ENCODE data around the gene NAA38.

NAA38 gene

DNA sequence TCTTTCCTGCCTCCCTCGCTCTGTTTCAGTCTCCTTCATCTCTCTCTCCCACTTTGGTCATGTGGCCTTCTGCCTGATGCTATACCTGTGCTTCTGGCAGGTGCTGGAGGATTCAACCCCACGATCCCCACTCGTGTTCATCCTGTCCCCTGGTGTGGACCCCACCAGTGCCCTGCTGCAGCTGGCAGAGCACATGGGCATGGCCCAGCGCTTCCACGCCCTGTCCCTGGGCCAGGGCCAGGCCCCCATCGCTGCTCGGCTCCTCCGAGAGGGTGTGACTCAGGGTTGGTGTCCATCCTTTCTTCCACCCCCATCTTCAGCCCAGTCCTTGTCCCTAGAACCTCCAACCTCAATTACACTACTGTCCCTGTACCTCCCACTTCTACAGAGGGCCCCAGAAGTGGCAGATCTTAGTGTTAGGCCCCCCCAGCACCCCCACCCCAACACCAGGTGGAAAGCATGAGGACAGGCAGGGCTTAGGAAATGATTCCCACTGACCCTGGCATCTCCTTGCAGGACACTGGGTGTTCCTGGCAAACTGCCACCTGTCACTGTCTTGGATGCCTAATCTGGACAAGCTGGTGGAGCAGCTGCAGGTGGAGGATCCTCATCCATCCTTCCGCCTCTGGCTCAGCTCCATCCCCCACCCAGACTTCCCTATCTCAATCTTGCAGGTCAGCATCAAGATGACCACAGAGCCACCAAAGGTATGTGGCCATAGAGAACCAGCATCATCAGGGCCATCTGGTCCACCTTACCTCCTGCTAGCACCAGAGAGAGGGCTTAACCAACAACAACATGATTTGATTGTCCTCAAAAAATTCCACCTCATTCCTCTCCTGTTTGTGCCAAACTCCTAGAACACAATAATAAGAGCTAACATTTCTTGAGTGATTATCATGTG is 33.1 kb downstream of the NAA38 start:
- Histone ChIP-seq H3K9ac (ENCODE audit: low read depth in 1 of 2, low read length in 2 of 2) (no peak overlapping the region), H3K9me3 (ENCODE audit: control insufficient read depth in 1 of 2, low read length in 2 of 2) (no peaks in the 10 kb centered on the region), H3K36me3 (ENCODE audit: control insufficient read depth in 1 of 2, insufficient read depth in 2 of 2, low read length in 2 of 2) (no peaks in the 10 kb centered on the region), H3K4me3 (ENCODE audit: low read depth in 1 of 2, low read length in 2 of 2) (no peak overlapping the region), H3K27me3 (ENCODE audit: control insufficient read depth in 1 of 2, insufficient read depth in 2 of 2, low read length in 2 of 2) (peaks cover 0 to 4% of the 10 kb centered on the region in 2 donors), H3K27ac (ENCODE audit: low read depth, low read length) (no peak overlapping the region), H3K4me1 (ENCODE audit: control insufficient read depth in 1 of 2, insufficient read depth in 2 of 2, low read length in 2 of 2) (peaks cover 0 to 5% of the 10 kb centered on the region in 2 donors)

- Histone ChIP-seq H3K9ac (ENCODE audit: low read depth in 1 of 2, low read length in 2 of 2) (no peak overlapping the region), H3K4me3 (ENCODE audit: low read depth in 1 of 2, low read length in 2 of 2) (no peak overlapping the region), H3K36me3 (ENCODE audit: control insufficient read depth in 1 of 2, insufficient read depth in 2 of 2, low read length in 2 of 2) (no peaks in the 10 kb centered on the region), H3K9me3 (ENCODE audit: control insufficient read depth in 1 of 2, low read length in 2 of 2) (no peaks in the 10 kb centered on the region), H3K27ac (ENCODE audit: low read depth, low read length) (no peak overlapping the region), H3K4me1 (ENCODE audit: control insufficient read depth in 1 of 2, insufficient read depth in 2 of 2, low read length in 2 of 2) (peaks cover 0 to 5% of the 10 kb centered on the region in 2 donors), H3K27me3 (ENCODE audit: control insufficient read depth in 1 of 2, insufficient read depth in 2 of 2, low read length in 2 of 2) (peaks cover 0 to 4% of the 10 kb centered on the region in 2 donors)
Observed at GRCh38 chr17:7823581-7824001, 33.8 kb downstream of the NAA38 start.

- Histone ChIP-seq H3K9ac (ENCODE audit: low read depth in 1 of 2, low read length in 2 of 2) (no peak overlapping the region), H3K27me3 (ENCODE audit: control insufficient read depth in 1 of 2, insufficient read depth in 2 of 2, low read length in 2 of 2) (peaks cover 0 to 4% of the 10 kb centered on the region in 2 donors), H3K27ac (ENCODE audit: low read depth, low read length) (no peak overlapping the region), H3K36me3 (ENCODE audit: control insufficient read depth in 1 of 2, insufficient read depth in 2 of 2, low read length in 2 of 2) (no peaks in the 10 kb centered on the region), H3K4me1 (ENCODE audit: control insufficient read depth in 1 of 2, insufficient read depth in 2 of 2, low read length in 2 of 2) (peaks cover 0 to 5% of the 10 kb centered on the region in 2 donors), H3K9me3 (ENCODE audit: control insufficient read depth in 1 of 2, low read length in 2 of 2) (no peaks in the 10 kb centered on the region), H3K4me3 (ENCODE audit: low read depth in 1 of 2, low read length in 2 of 2) (no peak overlapping the region)
Observed at GRCh38 chr17:7822126-7822525, 35.2 kb downstream of the NAA38 start.

DNA sequence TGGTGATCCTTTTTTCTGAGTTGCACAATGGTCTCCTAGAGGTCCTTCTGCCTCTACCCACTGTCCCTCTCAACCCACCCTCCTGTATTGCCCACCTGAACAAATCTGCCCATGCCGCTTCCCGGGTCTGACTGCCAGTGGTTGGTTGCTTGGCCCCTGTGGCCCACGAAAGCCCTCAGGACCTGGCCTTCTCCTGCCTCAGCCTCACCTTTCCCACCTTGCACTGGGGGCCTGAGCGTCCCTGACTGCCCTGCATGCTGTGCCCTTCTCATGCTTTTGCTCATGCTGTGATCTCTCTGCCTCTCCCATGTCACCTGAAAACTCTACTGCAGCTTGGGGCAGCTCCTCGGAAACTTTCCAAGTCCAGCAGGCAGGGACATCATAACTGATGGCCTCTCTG is 37.1 kb downstream of the NAA38 start:
- H3K27me3 ChIP-seq (ENCODE audit: control insufficient read depth in 1 of 2, insufficient read depth in 2 of 2, low read length in 2 of 2) = peaks cover 0 to 4% of the 10 kb centered on the region in 2 donors

DNA sequence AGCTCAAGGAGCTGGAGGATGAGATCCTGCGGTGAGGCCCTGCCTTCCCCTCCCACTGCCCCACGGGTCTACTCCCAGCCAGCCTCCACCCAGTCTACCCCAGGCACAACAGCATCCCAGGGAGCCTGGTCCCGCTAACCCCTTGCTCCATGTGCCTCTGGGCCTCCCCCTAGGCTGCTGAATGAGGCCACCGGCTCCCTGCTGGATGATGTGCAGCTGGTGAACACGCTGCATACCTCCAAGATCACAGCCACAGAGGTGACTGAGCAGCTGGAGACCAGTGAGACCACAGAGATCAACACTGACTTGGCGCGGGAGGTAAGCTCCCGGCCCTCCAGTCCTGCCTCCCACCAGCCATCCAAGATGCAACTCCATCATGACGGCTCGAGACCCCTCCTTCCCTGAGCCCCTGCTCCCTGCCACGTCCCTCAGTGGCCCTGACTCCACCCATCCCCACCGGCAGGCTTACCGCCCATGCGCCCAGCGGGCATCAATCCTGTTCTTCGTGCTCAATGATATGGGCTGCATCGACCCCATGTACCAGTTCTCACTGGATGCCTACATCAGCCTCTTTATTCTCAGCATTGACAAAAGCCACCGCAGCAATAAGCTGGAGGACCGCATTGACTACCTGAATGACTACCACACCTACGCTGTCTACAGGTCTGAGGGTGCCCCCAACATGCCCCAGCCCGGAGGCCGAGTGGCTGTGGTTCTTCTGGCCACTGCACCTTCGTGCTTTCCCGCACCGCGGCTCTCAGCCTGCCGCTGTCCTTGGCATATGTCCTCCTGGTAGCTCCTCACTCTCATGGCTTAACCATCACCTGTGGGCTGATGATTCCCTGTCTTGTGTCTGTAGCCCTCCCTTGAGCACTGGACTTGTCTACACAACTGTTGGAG is 38.4 kb downstream of the NAA38 start:
- no peak overlapping the region for H3K27ac ChIP-seq (ENCODE audit: low read depth, low read length)
- no peaks in the 10 kb centered on the region for H3K36me3 ChIP-seq (ENCODE audit: control insufficient read depth in 1 of 2, insufficient read depth in 2 of 2, low read length in 2 of 2)
- no peak overlapping the region for H3K9ac ChIP-seq (ENCODE audit: low read depth in 1 of 2, low read length in 2 of 2)
- H3K27me3 ChIP-seq (ENCODE audit: control insufficient read depth in 1 of 2, insufficient read depth in 2 of 2, low read length in 2 of 2) = peaks cover 0 to 4% of the 10 kb centered on the region in 2 donors
- H3K9me3 ChIP-seq (ENCODE audit: control insufficient read depth in 1 of 2, low read length in 2 of 2) = no peaks in the 10 kb centered on the region
- H3K4me3 ChIP-seq (ENCODE audit: low read depth in 1 of 2, low read length in 2 of 2) = no peak overlapping the region
- no peaks in the 10 kb centered on the region for H3K4me1 ChIP-seq (ENCODE audit: control insufficient read depth in 1 of 2, insufficient read depth in 2 of 2, low read length in 2 of 2)

More for the DNA sequence above, 37.1 kb downstream of the NAA38 start:
- no peak overlapping the region for H3K4me3 ChIP-seq (ENCODE audit: low read depth in 1 of 2, low read length in 2 of 2)
- H3K27ac ChIP-seq (ENCODE audit: low read depth, low read length) = no peak overlapping the region
- no peaks in the 10 kb centered on the region for H3K9me3 ChIP-seq (ENCODE audit: control insufficient read depth in 1 of 2, low read length in 2 of 2)
- H3K36me3 ChIP-seq (ENCODE audit: control insufficient read depth in 1 of 2, insufficient read depth in 2 of 2, low read length in 2 of 2) = no peaks in the 10 kb centered on the region
- H3K4me1 ChIP-seq (ENCODE audit: control insufficient read depth in 1 of 2, insufficient read depth in 2 of 2, low read length in 2 of 2) = no peaks in the 10 kb centered on the region
- H3K9ac ChIP-seq (ENCODE audit: low read depth in 1 of 2, low read length in 2 of 2) = no peak overlapping the region

GRCh38 chr17:7818026-7818425 is 39.3 kb downstream of the NAA38 start:
- H3K4me3 ChIP-seq (ENCODE audit: low read depth in 1 of 2, low read length in 2 of 2) = no peak overlapping the region
- no peaks in the 10 kb centered on the region for H3K36me3 ChIP-seq (ENCODE audit: control insufficient read depth in 1 of 2, insufficient read depth in 2 of 2, low read length in 2 of 2)
- no peak overlapping the region for H3K27ac ChIP-seq (ENCODE audit: low read depth, low read length)
- H3K4me1 ChIP-seq (ENCODE audit: control insufficient read depth in 1 of 2, insufficient read depth in 2 of 2, low read length in 2 of 2) = no peaks in the 10 kb centered on the region
- H3K27me3 ChIP-seq (ENCODE audit: control insufficient read depth in 1 of 2, insufficient read depth in 2 of 2, low read length in 2 of 2) = no peaks in the 10 kb centered on the region
- no peak overlapping the region for H3K9ac ChIP-seq (ENCODE audit: low read depth in 1 of 2, low read length in 2 of 2)
- no peaks in the 10 kb centered on the region for H3K9me3 ChIP-seq (ENCODE audit: control insufficient read depth in 1 of 2, low read length in 2 of 2)

- Histone ChIP-seq H3K9me3 (ENCODE audit: control insufficient read depth in 1 of 2, low read length in 2 of 2) (no peaks in the 10 kb centered on the region), H3K36me3 (ENCODE audit: control insufficient read depth in 1 of 2, insufficient read depth in 2 of 2, low read length in 2 of 2) (no peaks in the 10 kb centered on the region), H3K27me3 (ENCODE audit: control insufficient read depth in 1 of 2, insufficient read depth in 2 of 2, low read length in 2 of 2) (no peaks in the 10 kb centered on the region), H3K9ac (ENCODE audit: low read depth in 1 of 2, low read length in 2 of 2) (no peak overlapping the region), H3K4me3 (ENCODE audit: low read depth in 1 of 2, low read length in 2 of 2) (no peak overlapping the region), H3K27ac (ENCODE audit: low read depth, low read length) (no peak overlapping the region), H3K4me1 (ENCODE audit: control insufficient read depth in 1 of 2, insufficient read depth in 2 of 2, low read length in 2 of 2) (no peaks in the 10 kb centered on the region)
Observed at GRCh38 chr17:7817643-7817964, 39.8 kb downstream of the NAA38 start.

DNA sequence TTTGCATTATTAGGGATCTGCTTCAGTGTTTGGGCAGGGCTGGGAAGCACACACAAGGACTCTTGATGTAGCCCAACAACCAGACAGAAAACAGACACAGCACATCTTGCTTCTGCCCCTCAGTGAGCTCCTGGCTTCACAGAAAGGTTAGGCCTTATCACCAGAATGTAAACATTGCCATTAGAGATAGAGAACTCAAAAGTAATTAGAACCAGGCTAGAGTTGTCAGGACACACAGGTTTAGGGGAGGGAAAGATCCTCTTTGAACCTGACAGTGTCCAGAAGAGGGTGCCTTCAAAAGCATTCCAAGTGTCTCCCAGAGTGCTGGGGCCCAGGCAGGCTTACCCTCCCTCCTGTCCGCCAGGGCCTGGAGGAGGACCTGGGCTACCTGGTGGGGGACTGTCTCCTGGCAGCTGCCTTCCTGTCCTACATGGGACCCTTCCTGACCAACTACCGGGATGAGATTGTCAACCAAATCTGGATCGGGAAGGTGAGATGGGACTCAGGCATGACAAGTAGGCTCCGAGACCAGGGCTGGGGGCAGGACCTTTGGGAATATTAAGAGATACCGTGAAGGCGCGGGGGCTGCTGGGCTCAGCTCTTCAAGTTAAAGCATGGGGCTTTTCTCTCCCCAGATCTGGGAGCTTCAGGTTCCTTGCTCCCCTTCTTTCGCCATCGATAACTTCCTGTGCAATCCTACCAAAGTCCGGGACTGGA is 40.3 kb downstream of the NAA38 start:
- Histone ChIP-seq H3K4me1 (ENCODE audit: control insufficient read depth in 1 of 2, insufficient read depth in 2 of 2, low read length in 2 of 2) (no peaks in the 10 kb centered on the region), H3K27me3 (ENCODE audit: control insufficient read depth in 1 of 2, insufficient read depth in 2 of 2, low read length in 2 of 2) (no peaks in the 10 kb centered on the region), H3K4me3 (ENCODE audit: low read depth in 1 of 2, low read length in 2 of 2) (no peak overlapping the region), H3K9ac (ENCODE audit: low read depth in 1 of 2, low read length in 2 of 2) (no peak overlapping the region), H3K36me3 (ENCODE audit: control insufficient read depth in 1 of 2, insufficient read depth in 2 of 2, low read length in 2 of 2) (no peaks in the 10 kb centered on the region), H3K27ac (ENCODE audit: low read depth, low read length) (no peak overlapping the region), H3K9me3 (ENCODE audit: control insufficient read depth in 1 of 2, low read length in 2 of 2) (no peaks in the 10 kb centered on the region)

DNA sequence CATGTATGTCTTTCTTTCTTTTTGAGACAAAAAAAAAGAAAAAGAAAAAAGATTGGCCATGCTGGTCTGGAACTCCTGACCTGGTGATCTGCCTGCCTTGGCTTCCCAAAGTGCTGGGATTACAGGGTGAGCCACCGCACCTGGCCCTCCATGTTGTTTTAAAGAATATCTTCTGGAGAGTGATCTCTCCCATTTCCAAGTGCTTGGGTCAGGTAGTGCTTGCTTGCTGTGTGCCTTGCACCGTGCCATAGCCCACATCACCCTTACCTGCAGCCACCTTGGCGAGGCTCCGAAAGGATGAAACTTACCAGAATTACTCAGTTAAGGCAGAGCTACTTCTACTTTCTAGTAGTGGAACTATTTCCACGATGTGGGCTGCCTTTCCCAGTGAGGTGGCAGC is 42.4 kb downstream of the NAA38 start:
- Histone ChIP-seq H3K27ac (ENCODE audit: low read depth, low read length) (no peak overlapping the region), H3K27me3 (ENCODE audit: control insufficient read depth in 1 of 2, insufficient read depth in 2 of 2, low read length in 2 of 2) (no peaks in the 10 kb centered on the region), H3K4me3 (ENCODE audit: low read depth in 1 of 2, low read length in 2 of 2) (no peak overlapping the region), H3K9me3 (ENCODE audit: control insufficient read depth in 1 of 2, low read length in 2 of 2) (no peaks in the 10 kb centered on the region), H3K4me1 (ENCODE audit: control insufficient read depth in 1 of 2, insufficient read depth in 2 of 2, low read length in 2 of 2) (no peaks in the 10 kb centered on the region), H3K9ac (ENCODE audit: low read depth in 1 of 2, low read length in 2 of 2) (no peak overlapping the region), H3K36me3 (ENCODE audit: control insufficient read depth in 1 of 2, insufficient read depth in 2 of 2, low read length in 2 of 2) (no peaks in the 10 kb centered on the region)
